Measurements from ENCODE around the gene STARD7.
"Not testable (repeated sequence)": the region's sequence is repeated elsewhere in the genome, so short reads cannot be mapped to it uniquely, and the experiment has no call there.

The STARD7 gene

GRCh38 chr2:96148410-96149217 is 60.0 kb downstream of the STARD7 start:
- peak; percentile 96 for DNase-seq (ENCODE audit: low read depth)

GRCh38 chr2:96147593-96148201 is 60.9 kb downstream of the STARD7 start:
- no peak for DNase-seq (ENCODE audit: low read depth)

- no peak for DNase-seq (ENCODE audit: low read depth)
These were observed 61.6 kb downstream of the STARD7 start for GRCh38 chr2:96146881-96147592.

GRCh38 chr2:96146153-96146880 is 62.3 kb downstream of the STARD7 start:
- peak; percentile 87 for DNase-seq (ENCODE audit: low read depth)

GRCh38 chr2:96145848-96146152 is 62.8 kb downstream of the STARD7 start:
- no peak for DNase-seq (ENCODE audit: low read depth)

- peak; percentile 91 for DNase-seq (ENCODE audit: low read depth)
These were observed 63.4 kb downstream of the STARD7 start, which contains the start of gene DUSP2 for GRCh38 chr2:96145036-96145847. Gene DUSP2, minus strand, starts transcription at chr2:96145440. Its CDS starts 86 bp downstream, at chr2:96145354.

GRCh38 chr2:96144481-96145035 is 64.1 kb downstream of the STARD7 start:
- DNase-seq (ENCODE audit: low read depth) = no peak

- no peak for DNase-seq (ENCODE audit: low read depth)
These were observed 64.7 kb downstream of the STARD7 start for GRCh38 chr2:96143848-96144480.

GRCh38 chr2:96143231-96143847 is 65.3 kb downstream of the STARD7 start:
- no peak for DNase-seq (ENCODE audit: low read depth)

- DNase-seq (ENCODE audit: low read depth) = peak; percentile 48
These were observed 66.2 kb downstream of the STARD7 start for GRCh38 chr2:96142217-96143113.

GRCh38 chr2:96141624-96141967 is 67.0 kb downstream of the STARD7 start:
- DNase-seq (ENCODE audit: low read depth) = not testable (repeated sequence)

GRCh38 chr2:96140941-96141623 is 67.5 kb downstream of the STARD7 start:
- DNase-seq (ENCODE audit: low read depth) = no peak

- DNase-seq (ENCODE audit: low read depth) = no peak
These were observed 69.4 kb downstream of the STARD7 start for GRCh38 chr2:96139181-96139758.

GRCh38 chr2:96138179-96139145 is 70.2 kb downstream of the STARD7 start, which contains the start of gene ASTL:
Gene ASTL, minus strand, starts transcription at chr2:96138502. Its CDS starts 66 bp downstream, at chr2:96138436.
- peak; percentile 58 for DNase-seq (ENCODE audit: low read depth)

- DNase-seq (ENCODE audit: low read depth) = no peak
These were observed 71.1 kb downstream of the STARD7 start for GRCh38 chr2:96137321-96138178.

- no peak for DNase-seq (ENCODE audit: low read depth)
These were observed 72.4 kb downstream of the STARD7 start for GRCh38 chr2:96136129-96136720.
